Right lobe of liver (tissue), 4 donors: ENCODE data around the gene CDX4.

Experiments
- POLR2A ChIP-seq: fragments of 450-650 bp; IDR thresholded peaks from one replicate; pipeline ENCODE4 v1.6.1; 2017; ENCODE audit warnings: antibody characterized with exemption, mild to moderate bottlenecking
- TF ChIP-seq, protein P1 (sequence below), 4 donors: fragments of 200-600 bp in 3 of 4; fragments of 450-650 bp in 1 of 4; IDR thresholded peaks; one replicate each; pipeline versions ENCODE4 v1.5.1 to v1.8.0; 2016 to 2022; ENCODE audit warnings: antibody characterized with exemption in 4 of 4, mild to moderate bottlenecking in 2 of 4
- donor health status: DM: no; HTN: no; CAD: no.
- donor health status: DM: no; HTN: no; CAD: no.
- donor health status: DM: no; HTN: yes; CAD: no.

DNA sequence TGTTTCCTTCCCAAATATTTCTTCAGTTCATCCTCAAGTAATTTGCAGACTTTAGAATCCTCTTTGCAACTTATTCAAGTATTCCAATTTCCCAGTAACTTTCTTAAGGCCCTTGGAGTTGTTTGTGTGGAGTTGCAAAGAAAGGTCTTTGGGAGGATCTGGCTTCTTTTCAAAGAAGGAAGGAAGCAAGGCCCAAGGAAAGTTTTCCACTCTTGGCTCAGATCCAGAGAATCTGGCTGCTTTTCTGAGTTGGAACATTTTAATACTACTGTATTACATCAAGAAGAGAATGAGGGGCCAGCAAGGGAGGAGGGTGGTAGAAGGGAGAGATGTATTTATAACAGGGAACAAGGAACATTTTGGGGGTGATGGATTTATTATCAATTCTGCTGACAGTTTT is 10.5 kb downstream of the CDX4 start:
- TF ChIP-seq, protein P1, sequence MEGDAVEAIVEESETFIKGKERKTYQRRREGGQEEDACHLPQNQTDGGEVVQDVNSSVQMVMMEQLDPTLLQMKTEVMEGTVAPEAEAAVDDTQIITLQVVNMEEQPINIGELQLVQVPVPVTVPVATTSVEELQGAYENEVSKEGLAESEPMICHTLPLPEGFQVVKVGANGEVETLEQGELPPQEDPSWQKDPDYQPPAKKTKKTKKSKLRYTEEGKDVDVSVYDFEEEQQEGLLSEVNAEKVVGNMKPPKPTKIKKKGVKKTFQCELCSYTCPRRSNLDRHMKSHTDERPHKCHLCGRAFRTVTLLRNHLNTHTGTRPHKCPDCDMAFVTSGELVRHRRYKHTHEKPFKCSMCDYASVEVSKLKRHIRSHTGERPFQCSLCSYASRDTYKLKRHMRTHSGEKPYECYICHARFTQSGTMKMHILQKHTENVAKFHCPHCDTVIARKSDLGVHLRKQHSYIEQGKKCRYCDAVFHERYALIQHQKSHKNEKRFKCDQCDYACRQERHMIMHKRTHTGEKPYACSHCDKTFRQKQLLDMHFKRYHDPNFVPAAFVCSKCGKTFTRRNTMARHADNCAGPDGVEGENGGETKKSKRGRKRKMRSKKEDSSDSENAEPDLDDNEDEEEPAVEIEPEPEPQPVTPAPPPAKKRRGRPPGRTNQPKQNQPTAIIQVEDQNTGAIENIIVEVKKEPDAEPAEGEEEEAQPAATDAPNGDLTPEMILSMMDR (IDR thresholded peaks at IDR 0.05) = no peak
- no peak for TF ChIP-seq POLR2A
